Stimulated activated CD4-positive, alpha-beta T cell treated with anti-CD3 and anti-CD28 coated beads, TNF-alpha, amount 100 ng/mL, for 1 hour (primary cell): ENCODE results near the gene BMERB1.
"Not testable (repeated sequence)": the region's sequence is repeated elsewhere in the genome, so short reads cannot be mapped to it uniquely, and the experiment has no call there.

ENCODE experiments used
- DNase-seq, 3 donors: peaks; one replicate each; pipeline ENCODE4 v3.0.0-alpha.2; 2020; ENCODE audit warnings: low read depth in 3 of 3, low spot score in 1 of 3

The BMERB1 gene

GRCh38 chr16:15460601-15461000, 26.2 kb downstream of the BMERB1 start:
- no peak for DNase-seq

- DNase-seq = no peak
These were observed 27.0 kb downstream of the BMERB1 start for GRCh38 chr16:15461376-15461775.

- DNase-seq = no peak
These were observed 30.2 kb downstream of the BMERB1 start for GRCh38 chr16:15464401-15465186.

- no peak for DNase-seq
These were observed 31.7 kb downstream of the BMERB1 start for GRCh38 chr16:15466131-15466530.

- DNase-seq = no peak
These were observed 32.7 kb downstream of the BMERB1 start for GRCh38 chr16:15466886-15467781.

GRCh38 chr16:15476971-15477370, 42.6 kb downstream of the BMERB1 start:
- DNase-seq = not testable (repeated sequence)

GRCh38 chr16:15477802-15478201, 43.4 kb downstream of the BMERB1 start:
- DNase-seq = no peak

GRCh38 chr16:15482068-15482747, 47.8 kb downstream of the BMERB1 start:
- DNase-seq = peak in 1 of 3 donors; percentile 4

GRCh38 chr16:15482748-15483298, 48.4 kb downstream of the BMERB1 start:
- no peak for DNase-seq

GRCh38 chr16:15483857-15484256, 49.5 kb downstream of the BMERB1 start:
- DNase-seq = no peak

GRCh38 chr16:15484662-15485061, 50.3 kb downstream of the BMERB1 start:
- no peak for DNase-seq

GRCh38 chr16:15485175-15485574, 50.8 kb downstream of the BMERB1 start:
- no peak for DNase-seq

GRCh38 chr16:15486661-15487060, 52.3 kb downstream of the BMERB1 start:
- DNase-seq = no peak

GRCh38 chr16:15487336-15488284, 53.2 kb downstream of the BMERB1 start:
- no peak for DNase-seq

- DNase-seq = no peak
These were observed 54.6 kb downstream of the BMERB1 start for GRCh38 chr16:15489016-15489415.

GRCh38 chr16:15490123-15490711, 55.8 kb downstream of the BMERB1 start:
- DNase-seq = no peak

GRCh38 chr16:15491411-15491810, 57.0 kb downstream of the BMERB1 start:
- no peak for DNase-seq

GRCh38 chr16:15492091-15492740, 57.8 kb downstream of the BMERB1 start:
- no peak for DNase-seq

- DNase-seq = no peak
These were observed 59.2 kb downstream of the BMERB1 start for GRCh38 chr16:15493466-15494180.
